Uterus (tissue), 2 donors: ENCODE results near the gene TMEM150C.

Source experiments
- CTCF ChIP-seq, 4 experiments: fragments of 200-600 bp in 2 of 4; fragments of 450-650 bp in 2 of 4; sonication (generic) in 2 of 4; IDR thresholded peaks; one replicate each; pipeline ENCODE4 v1.5.1; 2016 to 2019; ENCODE audit warnings: antibody characterized with exemption in 4 of 4, mild to moderate bottlenecking in 2 of 4, moderate library complexity in 1 of 4
- POLR2A ChIP-seq, 2 donors: fragments of 450-650 bp; IDR thresholded peaks; one replicate each; pipeline ENCODE4 v1.6.1; 2016; ENCODE audit warnings: antibody characterized with exemption in 2 of 2, mild to moderate bottlenecking in 1 of 2, moderate library complexity in 1 of 2

- TF ChIP-seq CTCF (IDR thresholded peaks at IDR 0.05): no peak
- no peak for TF ChIP-seq POLR2A (IDR thresholded peaks at IDR 0.05)
Observed at GRCh38 chr4:82482387-82482786, 79.4 kb downstream of the TMEM150C start.
